Measurements from ENCODE around the gene GNMT. TPM values are rescaled to one million over a fixed set of nuclear protein-coding genes. Genes with fewer than 3 reads are reported as not detected.

GNMT gene
- total and polyA plus RNA-seq, 2 of the 8 experiments (the other 6 are each of a cell fraction or from before 2014, with no cell fraction given) = 1.8 to 3.4 TPM

DNA sequence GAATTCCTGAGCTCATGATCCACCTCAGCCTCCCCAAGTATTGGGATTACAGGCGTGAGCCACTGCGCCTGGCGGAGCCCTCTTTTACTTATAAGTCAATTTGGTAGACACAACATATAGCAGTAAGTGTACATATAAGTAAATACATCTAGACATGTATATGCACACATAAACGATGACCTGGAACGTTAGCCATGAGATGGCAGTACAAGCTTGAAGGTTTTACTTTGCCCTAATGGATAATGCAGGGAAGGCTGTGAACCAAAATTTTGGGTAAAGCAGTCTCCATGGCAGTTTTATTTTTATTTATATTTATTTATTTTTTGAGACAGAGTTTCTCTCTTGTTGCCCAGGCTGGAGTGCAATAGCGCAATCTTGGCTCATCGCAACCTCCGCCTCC, 2.4 kb upstream of the GNMT start:
- POLR2A ChIA-PET (ENCODE audit: partially characterized antibody) = interaction anchor here (1.1 kb wide), 1 partner anchor 67 kb away, joined by 3 read pairs; no protein-coding TSS in a partner anchor
- TF ChIP-seq CTBP2 (IDR thresholded peaks at IDR 0.05; ENCODE audit: borderline replicate concordance, insufficient read depth, insufficient read length, low read length) = no peak
- no peak for TF ChIP-seq EGR1 (IDR thresholded peaks at IDR 0.05; ENCODE audit: borderline replicate concordance, low read depth, low read length)
- no peak for TF ChIP-seq CREB1 (IDR thresholded peaks at IDR 0.05)
- no peak for TF ChIP-seq CBX5 (IDR thresholded peaks at IDR 0.05; ENCODE audit: low read depth, low read length)
- no peak overlapping the region for H4K5ac ChIP-seq (ENCODE audit: insufficient read length, low read depth, low read length)

More for the DNA sequence above, 2.4 kb upstream of the GNMT start:
- no peak overlapping the region for H3K27ac ChIP-seq (ENCODE audit: low read depth, low read length)
- H3K4ac ChIP-seq (replicated peaks; ENCODE audit: insufficient read length, low read depth, low read length) = no peak overlapping the region
- no peaks in the 10 kb centered on the region for H3K79me1 ChIP-seq (ENCODE audit: low read depth, low read length)
- peaks cover 0 to 2% (median under 1%) of the 10 kb centered on the region in 4 experiments; a peak in 2 of 7 replicates for H3K4me1 ChIP-seq (replicated peaks in 1 of 4; ENCODE audit: control insufficient read depth in 3 of 4, insufficient read depth in 4 of 4, low read length in 3 of 4)
- H3K23ac ChIP-seq (ENCODE audit: insufficient read length) = no peak overlapping the region
- no peak overlapping the region for H2BK20ac ChIP-seq (ENCODE audit: low read length)
- no peak overlapping the region for H2BK15ac ChIP-seq (ENCODE audit: low read length)
- H4K8ac ChIP-seq (ENCODE audit: extremely low read depth, insufficient read depth, low read length) = no peak overlapping the region
- H3K36me3 ChIP-seq (ENCODE audit: control insufficient read depth in 2 of 4, insufficient read depth in 4 of 4, low read length in 3 of 4) = no peaks in the 10 kb centered on the region
- no peak overlapping the region for H3K18ac ChIP-seq (ENCODE audit: extremely low read depth, low read length)
- no peak overlapping the region for H3K4me3 ChIP-seq (ENCODE audit: extremely low read depth in 1 of 4, insufficient read depth in 2 of 4, low read depth in 3 of 4, low read length in 4 of 4)
- no peak overlapping the region for H3K56ac ChIP-seq (replicated peaks; ENCODE audit: insufficient read length, low read depth, low read length)
- no peak overlapping the region for H2AFZ ChIP-seq (ENCODE audit: low read length)
- no peak overlapping the region for H3K4me2 ChIP-seq (ENCODE audit: insufficient read depth in 1 of 2, low read depth in 2 of 2, low read length in 2 of 2)
- no peaks in the 10 kb centered on the region for H3K9me3 ChIP-seq (ENCODE audit: insufficient read depth in 2 of 2, low read depth in 1 of 2, low read length in 1 of 2)
- no peaks in the 10 kb centered on the region for H4K20me1 ChIP-seq (replicated peaks in 1 of 2; ENCODE audit: control insufficient read depth in 1 of 2, insufficient read depth in 2 of 2, low read length in 2 of 2)
- H2AK5ac ChIP-seq (ENCODE audit: low read depth, low read length) = no peak overlapping the region
- WGBS, 2 experiments (ENCODE audit: extremely low coverage in 1 of 2, insufficient coverage in 1 of 2, insufficient read length in 1 of 2, insufficient replicate concordance in 2 of 2, low coverage in 1 of 2, low lambda C conversion rate in 2 of 2, missing lambda C conversion rate in 1 of 2) = 92% methylated on average over 8 of the region's 8 CpGs; no CpG with 5 or more reads in 1 of the 2 experiments
- H3K79me2 ChIP-seq (ENCODE audit: control insufficient read depth in 1 of 2, insufficient read depth in 2 of 2, low read length in 2 of 2) = no peaks in the 10 kb centered on the region
- H2BK12ac ChIP-seq (ENCODE audit: low read depth, low read length) = no peak overlapping the region
- no peak overlapping the region for H3K9ac ChIP-seq (replicated peaks in 1 of 4; ENCODE audit: extremely low read depth in 1 of 4, low read depth in 3 of 4, low read length in 3 of 4)
- no peak for DNase-seq (ENCODE audit: low read depth in 1 of 2, low spot score in 2 of 2)
- peaks cover 10% of the 10 kb centered on the region for H3K23me2 ChIP-seq (ENCODE audit: low read depth, low read length)
- CTCF ChIA-PET (ENCODE audit: partially characterized antibody) = interaction anchor here (0.7 to 1.8 kb wide), 11 partner anchors 9 to 63 kb away, joined by 3 to 4 read pairs (median 4); partner anchors contain the start of genes PEX6 and RRP36
- no peak overlapping the region for H3K14ac ChIP-seq (ENCODE audit: insufficient read length)
- peaks cover 0 to 13% (median 10%) of the 10 kb centered on the region in 4 experiments; a peak in 5 of 7 replicates for H3K27me3 ChIP-seq (replicated peaks in 1 of 4; ENCODE audit: control insufficient read depth in 3 of 4, extremely low read depth in 1 of 4, insufficient read depth in 3 of 4, low read length in 3 of 4)
- no peak overlapping the region for H2BK5ac ChIP-seq (ENCODE audit: low read depth, low read length)
- no peak for FAIRE-seq
- no peak overlapping the region for H2BK120ac ChIP-seq (replicated peaks; ENCODE audit: low read depth, low read length)
- no peak overlapping the region for H4K91ac ChIP-seq (replicated peaks; ENCODE audit: insufficient read length, low read length)

Measured in H1 (cell line).